HepG2 (cell line): Measurements from ENCODE around the gene DLG2. TPM values are rescaled to one million over a fixed set of nuclear protein-coding genes. Genes with fewer than 3 reads are reported as not detected.

Source experiments
- ATAC-seq: fragments of 200-7000 bp; cut with Tn5 transposase; 3 replicates; pipeline ENCODE4 v1.9.1; 2020; ENCODE audit warnings: mild to moderate bottlenecking, moderate library complexity
- BruUV-seq: library from RNA; stranded (reverse); fragments of 400-500 nt; replicated peaks from 2 replicates; lab custom pipeline; 2021; lab: Mats Ljungman, UMichigan
- CTCF ChIA-PET: fragments of 300-600 bp; formaldehyde crosslinking; extraction: SDS; loops from one replicate; lab custom pipeline; 2021; ENCODE audit warnings: low total read pairs, inconsistent platforms, low intra/inter-chr PET ratio; lab: Yijun Ruan, JAX
- POLR2A ChIA-PET: fragments of 350-600 bp; sonication (Branson Sonifier 250); formaldehyde crosslinking; loops from one replicate; lab custom pipeline; 2020; ENCODE audit warnings: antibody characterized with exemption, inconsistent platforms; lab: Yijun Ruan, JAX
- DNase-seq: peaks from one replicate; pipeline ENCODE4 v3.0.0-alpha.2; 2015; ENCODE audit warnings: low spot score
- FAIRE-seq: peaks from 3 replicates; lab custom pipeline; 2011; peaks lifted over from hg19 to GRCh38; lab: Jason Lieb, UNC
- H2AFZ ChIP-seq: one replicate; pipeline ENCODE4 v1.6.1; 2011; ENCODE audit warnings: low read length, inconsistent platforms
- H3K27ac ChIP-seq: fragments of 300-600 bp; 3 replicates; pipeline ENCODE4 v1.8.0; 2011; ENCODE audit warnings: mixed run types, mild to moderate bottlenecking, mixed read lengths, low read length, inconsistent platforms; ENCODE audit not compliant: insufficient read depth; ENCODE audit errors: extremely low read length
- H3K27me3 ChIP-seq, 2 experiments: fragments of 200-600 bp in 1 of 2; 2 replicates in 1 of 2; 3 replicates in 1 of 2; pipeline versions ENCODE4 v1.6.0 to v1.8.0; 2011; ENCODE audit warnings: low read length in 2 of 2, mild to moderate bottlenecking in 2 of 2, moderate library complexity in 2 of 2, inconsistent platforms in 1 of 2; ENCODE audit not compliant: insufficient read depth in 2 of 2, control insufficient read depth in 1 of 2
- H3K36me3 ChIP-seq, 2 experiments: fragments of 200-600 bp in 1 of 2; replicated peaks in 1 of 2; 2 replicates in 1 of 2; 3 replicates in 1 of 2; pipeline versions ENCODE4 v1.5.1 to v1.8.0; 2011; ENCODE audit warnings: low read length in 2 of 2, inconsistent platforms in 1 of 2; ENCODE audit not compliant: insufficient read depth in 2 of 2, control insufficient read depth in 1 of 2
- H3K4me1 ChIP-seq: 2 replicates; pipeline ENCODE4 v1.5.1; 2012; ENCODE audit warnings: low read length, inconsistent platforms; ENCODE audit not compliant: insufficient read depth
- H3K4me2 ChIP-seq: 2 replicates; pipeline ENCODE4 v1.6.0; 2011; ENCODE audit warnings: low read depth, low read length, inconsistent platforms
- H3K4me3 ChIP-seq, 3 experiments: fragments of 200-600 bp in 1 of 3; sonication (generic), shearing (Covaris generic) in 1 of 3; replicated peaks in 1 of 3; 2 replicates each; pipeline ENCODE4 v1.5.1; 2011 to 2016; ENCODE audit warnings: low read length in 3 of 3, inconsistent platforms in 2 of 3, low read depth in 2 of 3, mild to moderate bottlenecking in 2 of 3, control low read depth in 1 of 3, mixed read lengths in 1 of 3; ENCODE audit not compliant: insufficient read depth in 1 of 3
- H3K79me2 ChIP-seq: one replicate; pipeline ENCODE4 v1.6.1; 2011; ENCODE audit warnings: low read length, inconsistent platforms; ENCODE audit not compliant: insufficient read depth
- H3K9ac ChIP-seq: 2 replicates; pipeline ENCODE4 v1.6.0; 2011; ENCODE audit warnings: mild to moderate bottlenecking, low read depth, low read length, inconsistent platforms; ENCODE audit not compliant: insufficient read depth
- H3K9me3 ChIP-seq: 2 replicates; pipeline ENCODE4 v1.5.1; 2012; ENCODE audit warnings: mild to moderate bottlenecking, low read length
- H4K20me1 ChIP-seq: 2 replicates; pipeline ENCODE4 v1.6.0; 2011; ENCODE audit warnings: inconsistent platforms, mild to moderate bottlenecking, low read length, moderate library complexity; ENCODE audit not compliant: insufficient read depth
- ATF1 ChIP-seq: IDR thresholded peaks from 2 replicates; pipeline ENCODE4 v1.6.1; 2016; ENCODE audit warnings: mild to moderate bottlenecking, control low read depth
- ATF7-NPFF ChIP-seq: sonication (generic); formaldehyde crosslinking; IDR thresholded peaks from 2 replicates; pipeline ENCODE4 v1.8.1; 2023; ENCODE audit warnings: mild to moderate bottlenecking, low read depth, missing genetic modification reagents, moderate library complexity
- CHD2 ChIP-seq: IDR thresholded peaks from 2 replicates; pipeline ENCODE4 v1.6.1; 2011; ENCODE audit warnings: low read depth, low read length, improper control_type of control experiment
- FOXP1 ChIP-seq, 2 experiments: fragments of 450-650 bp in 1 of 2; IDR thresholded peaks; 2 replicates each; pipeline ENCODE4 v1.6.1; 2017 to 2018; ENCODE audit warnings: antibody characterized with exemption in 1 of 2
- HDAC6 ChIP-seq: fragments of 200-600 bp; sonication (generic); IDR thresholded peaks from 2 replicates; pipeline ENCODE4 v1.7.0; 2017; ENCODE audit warnings: mild to moderate bottlenecking, antibody characterized with exemption, low read length, low read depth
- HINFP ChIP-seq: sonication (generic); formaldehyde crosslinking; IDR thresholded peaks from 2 replicates; pipeline ENCODE4 v1.4.0; 2020; ENCODE audit warnings: low read depth, mild to moderate bottlenecking, missing genetic modification reagents
- KLF16 ChIP-seq, 2 experiments: sonication (generic) in 1 of 2; formaldehyde crosslinking in 1 of 2; IDR thresholded peaks; 2 replicates each; pipeline versions ENCODE4 v1.6.1 to v1.8.0; 2016 to 2023; ENCODE audit warnings: missing genetic modification reagents in 2 of 2, missing compliant biosample characterization in 1 of 2
- NFKBIZ ChIP-seq: IDR thresholded peaks from 2 replicates; pipeline ENCODE4 v1.6.1; 2018; ENCODE audit warnings: missing genetic modification reagents, missing compliant biosample characterization
- RARG ChIP-seq: sonication (generic); formaldehyde crosslinking; IDR thresholded peaks from 2 replicates; pipeline ENCODE4 v1.4.0; 2020; ENCODE audit warnings: low read depth, mild to moderate bottlenecking, missing genetic modification reagents
- SAP130 ChIP-seq: IDR thresholded peaks from 2 replicates; pipeline ENCODE4 v1.6.1; 2016; ENCODE audit warnings: low read depth
- ZFP41 ChIP-seq: sonication (generic); formaldehyde crosslinking; IDR thresholded peaks from 2 replicates; pipeline ENCODE4 v1.4.0; 2020; ENCODE audit warnings: mild to moderate bottlenecking, missing genetic modification reagents, borderline replicate concordance
- ZFP90 ChIP-seq: sonication (generic); formaldehyde crosslinking; IDR thresholded peaks from 2 replicates; pipeline ENCODE4 v1.8.0; 2022; ENCODE audit warnings: missing genetic modification reagents, mild to moderate bottlenecking, inconsistent platforms, borderline replicate concordance
- ZMYM2 ChIP-seq: sonication (generic); formaldehyde crosslinking; IDR thresholded peaks from 2 replicates; pipeline ENCODE4 v1.8.0; 2022; ENCODE audit warnings: mild to moderate bottlenecking, missing genetic modification reagents
- ZNF275 ChIP-seq: sonication (generic); formaldehyde crosslinking; IDR thresholded peaks from 2 replicates; pipeline ENCODE4 v1.8.0; 2022; ENCODE audit warnings: missing genetic modification reagents, mild to moderate bottlenecking, inconsistent platforms, borderline replicate concordance
- ZNF430 ChIP-seq: sonication (generic); formaldehyde crosslinking; IDR thresholded peaks from 2 replicates; pipeline ENCODE4 v1.9.0; 2021; ENCODE audit warnings: mild to moderate bottlenecking, missing genetic modification reagents
- ZNF431 ChIP-seq: sonication (generic); formaldehyde crosslinking; IDR thresholded peaks from 2 replicates; pipeline ENCODE4 v1.9.0; 2022; ENCODE audit warnings: missing genetic modification reagents, low read depth, mild to moderate bottlenecking, borderline replicate concordance
- ZNF598 ChIP-seq: sonication (generic); formaldehyde crosslinking; IDR thresholded peaks from 2 replicates; pipeline ENCODE4 v1.5.1; 2020; ENCODE audit warnings: mild to moderate bottlenecking, missing genetic modification reagents, borderline replicate concordance
- ZNF644 ChIP-seq: IDR thresholded peaks from 2 replicates; pipeline ENCODE4 v1.6.1; 2016; ENCODE audit warnings: low read depth
- ZNF891 ChIP-seq: sonication (generic); formaldehyde crosslinking; IDR thresholded peaks from 2 replicates; pipeline ENCODE4 v1.5.0; 2020; ENCODE audit warnings: mild to moderate bottlenecking, missing genetic modification reagents
- WGBS: methylation state at CpG from one replicate; pipeline ENCODE4 v1.1.6; 2017; ENCODE audit warnings: low lambda C conversion rate; 5-methylcytosine and 5-hydroxymethylcytosine counted together
- in situ Hi-C: cut with HindIII; loops from 2 replicates; pipeline ENCODE4 v1.10.0; 2017; ENCODE audit warnings: low pct_unique_long_range_greater_than_20kb; ENCODE audit not compliant: extremely low pct_ligation_motif_present
- intact Hi-C: fragments of 100-400 bp; cut with micrococcal nuclease; formaldehyde crosslinking; loops from one replicate; pipeline ENCODE4 v1.10.0; 2022; ENCODE audit not compliant: unreplicated experiment
- polyA plus RNA-seq, 8 experiments: library from polyadenylated mRNA; depleted of rRNA in 3 of 8; stranded (reverse) in 7 of 8; unstranded in 1 of 8; fragments of >200 nt; fragmentation: Illumina TruSeq in 4 of 8; extraction: Trizol in 4 of 8; gene quantifications; 2 replicates each; pipeline versions ENCODE4 v1.2.1 to v1.2.3, GENCODE V29; 2011 to 2016; ENCODE audit warnings: low read depth in 4 of 8, missing spikeins in 1 of 8, mixed read lengths in 1 of 8; ENCODE audit not compliant: insufficient read depth in 1 of 8
- total RNA-seq, 5 experiments: library from RNA; depleted of rRNA; stranded (reverse); fragments of >200 nt; fragmentation: Illumina TruSeq; extraction: Trizol; gene quantifications; 2 replicates each; pipeline ENCODE4 v1.2.3, GENCODE V29; 2016; ENCODE audit warnings: low read depth in 1 of 5

Gene DLG2
- total and polyA plus RNA-seq, 2 of the 13 experiments (the other 11 are each of a cell fraction or from before 2014, with no cell fraction given) = 0.46 to 1.0 TPM

DNA sequence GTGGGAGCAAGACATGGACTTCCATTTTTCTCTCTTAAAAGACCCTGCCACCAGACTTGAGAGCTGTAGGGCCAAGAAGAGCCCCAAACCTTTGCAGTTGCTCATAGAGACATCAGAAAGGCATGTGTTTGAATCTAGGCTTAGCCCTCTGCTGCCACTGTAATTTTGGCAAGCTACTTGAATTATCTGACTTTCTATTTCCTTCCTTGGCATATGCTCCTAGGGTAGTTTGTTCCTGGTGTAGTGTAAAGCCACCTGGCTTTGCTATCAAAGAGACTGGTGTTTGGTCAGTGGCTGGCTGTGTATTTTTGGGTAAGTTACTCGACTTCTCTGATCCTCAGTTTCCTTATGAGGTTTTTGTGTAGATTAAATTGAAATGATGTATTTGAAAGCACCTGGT lies 2088.9 kb downstream of the DLG2 start:
- Histone ChIP-seq H3K9ac (no peak overlapping the region), H3K4me2 (no peak overlapping the region), H4K20me1 (no peaks in the 10 kb centered on the region), H3K27ac (no peak overlapping the region), H3K36me3 (no peaks in the 10 kb centered on the region), H3K4me3 (no peak overlapping the region), H3K79me2 (no peaks in the 10 kb centered on the region), H3K9me3 (no peaks in the 10 kb centered on the region), H3K4me1 (no peaks in the 10 kb centered on the region), H2AFZ (no peak overlapping the region), H3K27me3 (no peaks in the 10 kb centered on the region; a peak in 1 of 5 replicates)
- intact Hi-C loops (no loop called here), in situ Hi-C loops (no loop called here)
- POLR2A ChIA-PET = no interaction called here
- CTCF ChIA-PET = no interaction called here
- FAIRE-seq (no peak), DNase-seq (no peak), ATAC-seq (no peak)
- WGBS = 0% methylated on average over 1 of the region's 1 CpG
- TF ChIP-seq ZNF644 (CRISPR knock-in tag) = no peak
- TF ChIP-seq NFKBIZ = no peak
- TF ChIP-seq ZFP90 (CRISPR knock-in tag) = no peak
- no peak for TF ChIP-seq ZNF430 (CRISPR knock-in tag)
- TF ChIP-seq ZMYM2 (CRISPR knock-in tag) = no peak
- TF ChIP-seq ZNF598 = no peak
- TF ChIP-seq ATF1 = no peak
- no peak for TF ChIP-seq CHD2
- TF ChIP-seq SAP130 (CRISPR knock-in tag) = no peak
- no peak for TF ChIP-seq ZNF431 (CRISPR knock-in tag)
- BruUV-seq = no TSS peak

DNA sequence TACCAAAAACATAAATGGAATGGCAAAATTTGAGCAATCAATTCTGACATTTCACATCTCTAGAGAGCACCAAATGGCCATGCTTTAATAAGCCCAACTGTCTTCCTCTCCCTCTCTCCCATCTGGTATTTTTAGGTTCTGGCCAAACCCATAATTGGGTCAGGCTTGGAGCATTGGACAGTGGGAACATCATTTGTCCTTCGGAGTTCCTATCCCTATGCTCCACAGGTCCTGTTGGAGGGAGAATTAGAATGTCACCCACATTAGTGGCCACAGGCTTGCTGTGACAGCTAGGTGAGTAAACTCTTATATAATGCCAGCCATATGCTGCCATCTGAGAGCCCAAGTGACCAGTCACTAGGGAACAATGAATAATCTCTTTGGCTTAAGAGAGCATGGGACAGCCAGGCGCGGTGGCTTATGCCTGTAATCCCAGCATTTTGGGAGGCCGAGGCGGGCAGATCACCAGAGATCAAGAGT lies 2090.0 kb downstream of the DLG2 start:
- no TSS peak for BruUV-seq
- ATAC-seq (no peak), DNase-seq (no peak), FAIRE-seq (no peak)
- Histone ChIP-seq H3K79me2 (no peaks in the 10 kb centered on the region), H3K4me3 (no peak overlapping the region), H2AFZ (no peak overlapping the region), H3K4me1 (no peaks in the 10 kb centered on the region), H3K9me3 (no peaks in the 10 kb centered on the region), H3K4me2 (no peak overlapping the region), H3K36me3 (no peaks in the 10 kb centered on the region), H4K20me1 (no peaks in the 10 kb centered on the region), H3K27me3 (no peaks in the 10 kb centered on the region; a peak in 1 of 5 replicates), H3K27ac (no peak overlapping the region), H3K9ac (no peak overlapping the region)
- WGBS = 24% methylated on average over 5 of the region's 5 CpGs
- CTCF ChIA-PET = no interaction called here
- in situ Hi-C loops = no loop called here
- intact Hi-C loops = no loop called here
- POLR2A ChIA-PET = no interaction called here
- TF ChIP-seq KLF16 (CRISPR knock-in tag; IDR thresholded peaks at IDR 0.05) = no peak
- TF ChIP-seq HINFP (CRISPR knock-in tag) = no peak
- no peak for TF ChIP-seq ZNF275 (CRISPR knock-in tag)
- no peak for TF ChIP-seq ZFP41
- no peak for TF ChIP-seq ATF7-NPFF (CRISPR knock-in tag)
- no peak for TF ChIP-seq HDAC6
- no peak for TF ChIP-seq ZNF891
- no peak for TF ChIP-seq FOXP1 (IDR thresholded peaks at IDR 0.05)
- no peak for TF ChIP-seq FOXP1 (CRISPR knock-in tag; IDR thresholded peaks at IDR 0.05)
- no peak for TF ChIP-seq RARG (CRISPR knock-in tag)
